ENCODE measurements around the gene LRMDA.

LRMDA gene

GRCh38 chr10:75639736-75640135, 208.3 kb downstream of the LRMDA start:
- Histone ChIP-seq H3K27me3 (ENCODE audit: control insufficient read depth, insufficient read depth, low read length) (peaks cover 18% of the 10 kb centered on the region), H3K27ac (ENCODE audit: low read depth, low read length) (no peak overlapping the region)

GRCh38 chr10:75640381-75640780, 209.0 kb downstream of the LRMDA start:
- peaks cover 18% of the 10 kb centered on the region for H3K27me3 ChIP-seq (ENCODE audit: control insufficient read depth, insufficient read depth, low read length)
- no peak overlapping the region for H3K27ac ChIP-seq (ENCODE audit: low read depth, low read length)
- no peaks in the 10 kb centered on the region for H3K9me3 ChIP-seq (ENCODE audit: control insufficient read depth, insufficient read depth, low read depth, low read length)
- no peak overlapping the region for H3K9ac ChIP-seq (ENCODE audit: low read length)
- H3K36me3 ChIP-seq (ENCODE audit: control insufficient read depth, insufficient read depth, low read length): no peaks in the 10 kb centered on the region
- no peaks in the 10 kb centered on the region for H3K4me1 ChIP-seq (ENCODE audit: control insufficient read depth, insufficient read depth, low read length)
- no peak overlapping the region for H3K4me3 ChIP-seq (ENCODE audit: low read depth, low read length)

More at GRCh38 chr10:75639736-75640135, 208.3 kb downstream of the LRMDA start:
- no peaks in the 10 kb centered on the region for H3K4me1 ChIP-seq (ENCODE audit: control insufficient read depth, insufficient read depth, low read length)
- H3K9ac ChIP-seq (ENCODE audit: low read length): no peak overlapping the region
- H3K4me3 ChIP-seq (ENCODE audit: low read depth, low read length): no peak overlapping the region
- H3K36me3 ChIP-seq (ENCODE audit: control insufficient read depth, insufficient read depth, low read length): no peaks in the 10 kb centered on the region
- no peaks in the 10 kb centered on the region for H3K9me3 ChIP-seq (ENCODE audit: control insufficient read depth, insufficient read depth, low read depth, low read length)

- no peaks in the 10 kb centered on the region for H3K4me1 ChIP-seq (ENCODE audit: control insufficient read depth, insufficient read depth, low read length)
- no peak overlapping the region for H3K27ac ChIP-seq (ENCODE audit: low read depth, low read length)
- no peak overlapping the region for H3K4me3 ChIP-seq (ENCODE audit: low read depth, low read length)
- no peaks in the 10 kb centered on the region for H3K9me3 ChIP-seq (ENCODE audit: control insufficient read depth, insufficient read depth, low read depth, low read length)
- H3K9ac ChIP-seq (ENCODE audit: low read length): no peak overlapping the region
- H3K27me3 ChIP-seq (ENCODE audit: control insufficient read depth, insufficient read depth, low read length): peaks cover 18% of the 10 kb centered on the region
- no peaks in the 10 kb centered on the region for H3K36me3 ChIP-seq (ENCODE audit: control insufficient read depth, insufficient read depth, low read length)
Observed at GRCh38 chr10:75640803-75641202, 209.4 kb downstream of the LRMDA start.

GRCh38 chr10:75643405-75643804, 212.0 kb downstream of the LRMDA start:
- H3K36me3 ChIP-seq (ENCODE audit: control insufficient read depth, insufficient read depth, low read length): no peaks in the 10 kb centered on the region
- no peak overlapping the region for H3K27ac ChIP-seq (ENCODE audit: low read depth, low read length)
- no peak overlapping the region for H3K4me3 ChIP-seq (ENCODE audit: low read depth, low read length)
- H3K4me1 ChIP-seq (ENCODE audit: control insufficient read depth, insufficient read depth, low read length): no peaks in the 10 kb centered on the region
- peaks cover 24% of the 10 kb centered on the region for H3K27me3 ChIP-seq (ENCODE audit: control insufficient read depth, insufficient read depth, low read length)
- no peaks in the 10 kb centered on the region for H3K9me3 ChIP-seq (ENCODE audit: control insufficient read depth, insufficient read depth, low read depth, low read length)
- H3K9ac ChIP-seq (ENCODE audit: low read length): no peak overlapping the region

- H3K27me3 ChIP-seq (ENCODE audit: control insufficient read depth, insufficient read depth, low read length): peaks cover 28% of the 10 kb centered on the region
- no peaks in the 10 kb centered on the region for H3K36me3 ChIP-seq (ENCODE audit: control insufficient read depth, insufficient read depth, low read length)
- no peaks in the 10 kb centered on the region for H3K9me3 ChIP-seq (ENCODE audit: control insufficient read depth, insufficient read depth, low read depth, low read length)
- H3K27ac ChIP-seq (ENCODE audit: low read depth, low read length): no peak overlapping the region
- H3K4me1 ChIP-seq (ENCODE audit: control insufficient read depth, insufficient read depth, low read length): no peaks in the 10 kb centered on the region
- H3K4me3 ChIP-seq (ENCODE audit: low read depth, low read length): no peak overlapping the region
- H3K9ac ChIP-seq (ENCODE audit: low read length): no peak overlapping the region
Observed at GRCh38 chr10:75643944-75644692, 212.7 kb downstream of the LRMDA start.

- Histone ChIP-seq H3K9ac (ENCODE audit: low read length) (no peak overlapping the region), H3K27me3 (ENCODE audit: control insufficient read depth, insufficient read depth, low read length) (peaks cover 25% of the 10 kb centered on the region), H3K9me3 (ENCODE audit: control insufficient read depth, insufficient read depth, low read depth, low read length) (no peaks in the 10 kb centered on the region), H3K36me3 (ENCODE audit: control insufficient read depth, insufficient read depth, low read length) (no peaks in the 10 kb centered on the region), H3K27ac (ENCODE audit: low read depth, low read length) (no peak overlapping the region), H3K4me1 (ENCODE audit: control insufficient read depth, insufficient read depth, low read length) (no peaks in the 10 kb centered on the region), H3K4me3 (ENCODE audit: low read depth, low read length) (no peak overlapping the region)
Observed at GRCh38 chr10:75645704-75646103, 214.3 kb downstream of the LRMDA start.

- Histone ChIP-seq H3K27ac (ENCODE audit: low read depth, low read length) (no peak overlapping the region), H3K9ac (ENCODE audit: low read length) (no peak overlapping the region), H3K36me3 (ENCODE audit: control insufficient read depth, insufficient read depth, low read length) (no peaks in the 10 kb centered on the region), H3K27me3 (ENCODE audit: control insufficient read depth, insufficient read depth, low read length) (peaks cover 25% of the 10 kb centered on the region), H3K4me1 (ENCODE audit: control insufficient read depth, insufficient read depth, low read length) (no peaks in the 10 kb centered on the region; the same call in 1 of the 2 replicates), H3K9me3 (ENCODE audit: control insufficient read depth, insufficient read depth, low read depth, low read length) (no peaks in the 10 kb centered on the region), H3K4me3 (ENCODE audit: low read depth, low read length) (no peak overlapping the region)
Observed at GRCh38 chr10:75646218-75646915, 214.9 kb downstream of the LRMDA start.

GRCh38 chr10:75646916-75647315, 215.5 kb downstream of the LRMDA start:
- Histone ChIP-seq H3K4me1 (ENCODE audit: control insufficient read depth, insufficient read depth, low read length) (no peaks in the 10 kb centered on the region; the same call in 1 of the 2 replicates), H3K9me3 (ENCODE audit: control insufficient read depth, insufficient read depth, low read depth, low read length) (no peaks in the 10 kb centered on the region), H3K36me3 (ENCODE audit: control insufficient read depth, insufficient read depth, low read length) (no peaks in the 10 kb centered on the region), H3K9ac (ENCODE audit: low read length) (no peak overlapping the region), H3K27me3 (ENCODE audit: control insufficient read depth, insufficient read depth, low read length) (peaks cover 25% of the 10 kb centered on the region), H3K4me3 (ENCODE audit: low read depth, low read length) (no peak overlapping the region), H3K27ac (ENCODE audit: low read depth, low read length) (no peak overlapping the region)

- Histone ChIP-seq H3K9ac (ENCODE audit: low read length) (no peak overlapping the region), H3K9me3 (ENCODE audit: control insufficient read depth, insufficient read depth, low read depth, low read length) (no peaks in the 10 kb centered on the region), H3K27me3 (ENCODE audit: control insufficient read depth, insufficient read depth, low read length) (peaks cover 25% of the 10 kb centered on the region), H3K4me3 (ENCODE audit: low read depth, low read length) (no peak overlapping the region), H3K36me3 (ENCODE audit: control insufficient read depth, insufficient read depth, low read length) (no peaks in the 10 kb centered on the region), H3K27ac (ENCODE audit: low read depth, low read length) (no peak overlapping the region), H3K4me1 (ENCODE audit: control insufficient read depth, insufficient read depth, low read length) (no peaks in the 10 kb centered on the region; the same call in 1 of the 2 replicates)
Observed at GRCh38 chr10:75647675-75648074, 216.3 kb downstream of the LRMDA start.

GRCh38 chr10:75648351-75648750, 216.9 kb downstream of the LRMDA start:
- Histone ChIP-seq H3K4me3 (ENCODE audit: low read depth, low read length) (no peak overlapping the region), H3K27me3 (ENCODE audit: control insufficient read depth, insufficient read depth, low read length) (peaks cover 25% of the 10 kb centered on the region), H3K9ac (ENCODE audit: low read length) (no peak overlapping the region), H3K27ac (ENCODE audit: low read depth, low read length) (no peak overlapping the region), H3K9me3 (ENCODE audit: control insufficient read depth, insufficient read depth, low read depth, low read length) (no peaks in the 10 kb centered on the region), H3K4me1 (ENCODE audit: control insufficient read depth, insufficient read depth, low read length) (no peaks in the 10 kb centered on the region; the same call in 1 of the 2 replicates), H3K36me3 (ENCODE audit: control insufficient read depth, insufficient read depth, low read length) (no peaks in the 10 kb centered on the region)

- Histone ChIP-seq H3K27ac (ENCODE audit: low read depth, low read length) (no peak overlapping the region), H3K4me1 (ENCODE audit: control insufficient read depth, insufficient read depth, low read length) (no peaks in the 10 kb centered on the region; the same call in 1 of the 2 replicates), H3K9ac (ENCODE audit: low read length) (no peak overlapping the region), H3K9me3 (ENCODE audit: control insufficient read depth, insufficient read depth, low read depth, low read length) (no peaks in the 10 kb centered on the region), H3K27me3 (ENCODE audit: control insufficient read depth, insufficient read depth, low read length) (peaks cover 25% of the 10 kb centered on the region), H3K36me3 (ENCODE audit: control insufficient read depth, insufficient read depth, low read length) (no peaks in the 10 kb centered on the region), H3K4me3 (ENCODE audit: low read depth, low read length) (no peak overlapping the region)
Observed at GRCh38 chr10:75648854-75649253, 217.4 kb downstream of the LRMDA start.

Measured in HUES6 (cell line).